NCI-H526 treated with DMSO at 0.1 percent for 48 hours (cell line): ENCODE measurements around the gene SLC28A1.

Experiments used
- DNase-seq: peaks from one replicate; lab custom pipeline; 2025; lab: John Stamatoyannopoulos, UW

The SLC28A1 gene

GRCh38 chr15:84992157-84992944 lies 107.9 kb downstream of the SLC28A1 start:
- no peak for DNase-seq
